GM12878 (cell line): ENCODE data around the gene POLRMT. TPM values are rescaled to one million over a fixed set of nuclear protein-coding genes. Genes with fewer than 3 reads are reported as not detected.

Experiments
- BACH1 ChIP-seq: fragments of 450-650 bp; IDR thresholded peaks from 2 replicates; pipeline ENCODE4 v1.6.1; 2017; ENCODE audit warnings: mild to moderate bottlenecking, borderline replicate concordance
- BHLHE40 ChIP-seq, 2 experiments: fragments of 450-650 bp in 1 of 2; IDR thresholded peaks; 2 replicates each; pipeline ENCODE4 v1.6.1; 2011 to 2017; ENCODE audit warnings: low read depth in 2 of 2, borderline replicate concordance in 1 of 2, improper control_type of control experiment in 1 of 2, low read length in 1 of 2, mild to moderate bottlenecking in 1 of 2
- DPF2 ChIP-seq: fragments of 450-650 bp; IDR thresholded peaks from 2 replicates; pipeline ENCODE4 v1.6.1; 2017; ENCODE audit warnings: mild to moderate bottlenecking
- EED ChIP-seq: sonication (generic); IDR thresholded peaks from 2 replicates; pipeline ENCODE4 v1.6.1; 2016; ENCODE audit warnings: antibody characterized with exemption, low read depth
- EGR1 ChIP-seq, 2 experiments: IDR thresholded peaks; 1 replicate in 1 of 2; 2 replicates in 1 of 2; pipeline ENCODE4 v1.6.1; 2011 to 2012; ENCODE audit warnings: low read depth in 2 of 2, low read length in 2 of 2, borderline replicate concordance in 1 of 2, mild to moderate bottlenecking in 1 of 2, moderate library complexity in 1 of 2
- FOS ChIP-seq: IDR thresholded peaks from 3 replicates; pipeline ENCODE4 v1.6.1; 2011; ENCODE audit warnings: borderline replicate concordance; ENCODE audit not compliant: insufficient read length; ENCODE audit errors: extremely low read depth
- GATAD2B ChIP-seq: fragments of 450-650 bp; conservative IDR thresholded peaks from 2 replicates; pipeline ENCODE4 v1.6.1; 2017; ENCODE audit warnings: low read depth, mild to moderate bottlenecking, moderate library complexity
- IKZF1 ChIP-seq: fragments of 450-650 bp; conservative IDR thresholded peaks from 2 replicates; pipeline ENCODE4 v1.6.1; 2017; ENCODE audit warnings: antibody characterized with exemption, mild to moderate bottlenecking
- JUND ChIP-seq: IDR thresholded peaks from 2 replicates; pipeline ENCODE4 v1.6.1; 2012; ENCODE audit warnings: low read depth, mild to moderate bottlenecking, low read length, improper control_type of control experiment, moderate library complexity
- LARP7 ChIP-seq: fragments of 450-650 bp; IDR thresholded peaks from 2 replicates; pipeline ENCODE4 v1.6.1; 2017; ENCODE audit warnings: mild to moderate bottlenecking
- MEF2B ChIP-seq: fragments of 450-650 bp; IDR thresholded peaks from 2 replicates; pipeline ENCODE4 v1.6.1; 2018; ENCODE audit warnings: mild to moderate bottlenecking, moderate library complexity; ENCODE audit not compliant: partially characterized antibody, poor library complexity, severe bottlenecking
- MYB ChIP-seq: fragments of 150-350 bp; IDR thresholded peaks from 2 replicates; pipeline ENCODE4 v1.6.1; 2014; ENCODE audit warnings: mild to moderate bottlenecking, low read depth, low read length, borderline replicate concordance
- NBN ChIP-seq: fragments of 450-650 bp; IDR thresholded peaks from 2 replicates; pipeline ENCODE4 v1.6.1; 2016
- NFXL1 ChIP-seq: fragments of 450-650 bp; IDR thresholded peaks from 2 replicates; pipeline ENCODE4 v1.6.1; 2017; ENCODE audit warnings: antibody characterized with exemption, mild to moderate bottlenecking, borderline replicate concordance
- NR2C2 ChIP-seq: IDR thresholded peaks from 2 replicates; pipeline ENCODE4 v1.6.1; 2011; ENCODE audit warnings: borderline replicate concordance, low read depth; ENCODE audit not compliant: control insufficient read depth, insufficient read length
- PAX5 ChIP-seq: IDR thresholded peaks from 2 replicates; pipeline ENCODE4 v1.6.1; 2011; ENCODE audit warnings: low read depth, low read length, borderline replicate concordance
- RCOR1 ChIP-seq: conservative IDR thresholded peaks from 2 replicates; pipeline ENCODE4 v1.6.1; 2012; ENCODE audit warnings: low read depth, low read length, improper control_type of control experiment
- SIN3A ChIP-seq: IDR thresholded peaks from 2 replicates; pipeline ENCODE4 v1.6.1; 2012; ENCODE audit warnings: low read depth, low read length, improper control_type of control experiment
- SIX5 ChIP-seq: IDR thresholded peaks from 2 replicates; pipeline ENCODE4 v1.6.1; 2011; ENCODE audit warnings: mild to moderate bottlenecking, low read depth, low read length, moderate library complexity; ENCODE audit not compliant: severe bottlenecking
- SMAD5 ChIP-seq: IDR thresholded peaks from 2 replicates; pipeline ENCODE4 v1.6.1; 2016; ENCODE audit warnings: antibody characterized with exemption, low read depth
- SRF ChIP-seq, 2 experiments: IDR thresholded peaks; 2 replicates each; pipeline ENCODE4 v1.6.1; 2011; ENCODE audit warnings: low read depth in 2 of 2, low read length in 2 of 2, mild to moderate bottlenecking in 1 of 2, moderate library complexity in 1 of 2
- SUPT20H ChIP-seq: IDR thresholded peaks from 2 replicates; pipeline ENCODE4 v1.6.1; 2011; ENCODE audit warnings: low read depth, mild to moderate bottlenecking, low read length, moderate library complexity, borderline replicate concordance; ENCODE audit not compliant: control insufficient read depth
- polyA plus RNA-seq, 11 experiments: library from polyadenylated mRNA; depleted of rRNA in 4 of 11; unstranded in 6 of 11; stranded (reverse) in 5 of 11; fragments of >200 nt; fragmentation: Nextera tagmentation in 4 of 11; fragmentation: Illumina TruSeq in 1 of 11; extraction: Ambion mirVana in 4 of 11; extraction: Trizol in 1 of 11; gene quantifications; 1 replicate in 1 of 11; 2 replicates in 10 of 11; pipeline versions ENCODE4 v1.2.1 to v1.2.3, GENCODE V29; 2011 to 2016; ENCODE audit warnings: inconsistent platforms in 2 of 11, missing spikeins in 2 of 11, low read depth in 1 of 11
- total RNA-seq, 4 experiments: library from RNA; depleted of rRNA in 3 of 4; stranded (reverse); fragments of >200 nt in 3 of 4; fragmentation: Illumina TruSeq in 1 of 4; extraction: Trizol in 1 of 4; gene quantifications; 2 replicates each; pipeline versions ENCODE4 v1.2.1 to v1.2.3, GENCODE V29; 2013 to 2021
- TF ChIP-seq, protein P1 (sequence below): IDR thresholded peaks from 2 replicates; pipeline ENCODE4 v1.6.1; 2011; ENCODE audit warnings: borderline replicate concordance, low read depth, mild to moderate bottlenecking, moderate library complexity, low read length; ENCODE audit not compliant: insufficient read depth, poor library complexity, severe bottlenecking
- TF ChIP-seq, protein P2 (sequence below): IDR thresholded peaks from 2 replicates; pipeline ENCODE4 v1.6.1; 2012; ENCODE audit warnings: low read depth, low read length, improper control_type of control experiment
- TF ChIP-seq, protein P3 (sequence below): fragments of 450-650 bp; IDR thresholded peaks from 2 replicates; pipeline ENCODE4 v1.6.1; 2017; ENCODE audit warnings: low read depth, mild to moderate bottlenecking, moderate library complexity
- TF ChIP-seq, protein P4 (sequence below): fragments of 450-650 bp; IDR thresholded peaks from 2 replicates; pipeline ENCODE4 v1.6.1; 2017; ENCODE audit warnings: borderline replicate concordance

Gene POLRMT
- total and polyA plus RNA-seq, 10 of the 15 experiments (the other 5 are each of a cell fraction or from before 2014, with no cell fraction given) = 9.9 to 57.6 (median 34.6) TPM

DNA sequence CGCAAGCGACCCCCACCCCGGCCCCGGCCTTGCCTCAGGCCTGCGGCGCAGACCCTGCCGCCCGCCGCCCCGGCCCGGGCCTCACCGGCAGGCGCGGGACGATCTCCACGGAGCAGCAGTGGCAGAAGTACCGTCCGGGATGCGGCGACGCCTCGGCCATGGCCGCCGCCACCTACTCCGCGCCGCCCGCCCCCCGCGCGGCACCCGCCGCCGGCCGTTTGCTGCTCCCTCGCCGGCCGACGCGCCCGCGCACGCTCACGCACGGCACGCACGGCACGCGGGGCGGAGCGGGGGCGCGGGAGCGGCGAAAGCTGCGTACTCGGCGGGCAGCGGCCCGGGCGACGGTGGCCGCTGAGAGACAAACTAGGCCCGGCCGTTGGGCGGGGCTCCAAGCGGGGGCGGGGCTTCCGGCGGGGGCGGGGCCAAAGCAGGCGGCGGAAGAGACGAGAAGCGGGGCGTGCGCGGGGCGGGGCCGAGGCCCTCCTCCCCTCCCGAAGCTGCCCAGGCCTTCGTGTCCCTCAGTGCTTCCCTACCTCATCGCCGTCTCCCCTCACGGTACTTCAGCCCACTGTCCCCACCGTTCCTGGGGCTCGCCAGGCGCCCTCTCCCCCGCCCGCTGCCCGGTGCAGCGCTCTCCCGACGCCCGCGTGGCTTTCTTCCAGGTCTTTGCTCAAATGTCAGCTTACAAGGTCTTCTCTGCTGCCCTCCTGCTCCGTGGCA lies 29.8 kb upstream of the POLRMT start, which contains the start of gene RNF126 (continued):
- TF ChIP-seq, protein P1, sequence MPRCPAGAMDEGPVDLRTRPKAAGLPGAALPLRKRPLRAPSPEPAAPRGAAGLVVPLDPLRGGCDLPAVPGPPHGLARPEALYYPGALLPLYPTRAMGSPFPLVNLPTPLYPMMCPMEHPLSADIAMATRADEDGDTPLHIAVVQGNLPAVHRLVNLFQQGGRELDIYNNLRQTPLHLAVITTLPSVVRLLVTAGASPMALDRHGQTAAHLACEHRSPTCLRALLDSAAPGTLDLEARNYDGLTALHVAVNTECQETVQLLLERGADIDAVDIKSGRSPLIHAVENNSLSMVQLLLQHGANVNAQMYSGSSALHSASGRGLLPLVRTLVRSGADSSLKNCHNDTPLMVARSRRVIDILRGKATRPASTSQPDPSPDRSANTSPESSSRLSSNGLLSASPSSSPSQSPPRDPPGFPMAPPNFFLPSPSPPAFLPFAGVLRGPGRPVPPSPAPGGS = peak; percentile 15
- TF ChIP-seq SMAD5 = no peak
- TF ChIP-seq SUPT20H = no peak
- TF ChIP-seq, protein P2, sequence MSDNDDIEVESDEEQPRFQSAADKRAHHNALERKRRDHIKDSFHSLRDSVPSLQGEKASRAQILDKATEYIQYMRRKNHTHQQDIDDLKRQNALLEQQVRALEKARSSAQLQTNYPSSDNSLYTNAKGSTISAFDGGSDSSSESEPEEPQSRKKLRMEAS = peak; percentile 40; the same call in 1 of the 2 replicates
- TF ChIP-seq NR2C2 = no peak
- TF ChIP-seq JUND = no peak
- no peak for TF ChIP-seq NBN
- no peak for TF ChIP-seq SIN3A
- TF ChIP-seq NFXL1 = no peak
- TF ChIP-seq, protein P3, sequence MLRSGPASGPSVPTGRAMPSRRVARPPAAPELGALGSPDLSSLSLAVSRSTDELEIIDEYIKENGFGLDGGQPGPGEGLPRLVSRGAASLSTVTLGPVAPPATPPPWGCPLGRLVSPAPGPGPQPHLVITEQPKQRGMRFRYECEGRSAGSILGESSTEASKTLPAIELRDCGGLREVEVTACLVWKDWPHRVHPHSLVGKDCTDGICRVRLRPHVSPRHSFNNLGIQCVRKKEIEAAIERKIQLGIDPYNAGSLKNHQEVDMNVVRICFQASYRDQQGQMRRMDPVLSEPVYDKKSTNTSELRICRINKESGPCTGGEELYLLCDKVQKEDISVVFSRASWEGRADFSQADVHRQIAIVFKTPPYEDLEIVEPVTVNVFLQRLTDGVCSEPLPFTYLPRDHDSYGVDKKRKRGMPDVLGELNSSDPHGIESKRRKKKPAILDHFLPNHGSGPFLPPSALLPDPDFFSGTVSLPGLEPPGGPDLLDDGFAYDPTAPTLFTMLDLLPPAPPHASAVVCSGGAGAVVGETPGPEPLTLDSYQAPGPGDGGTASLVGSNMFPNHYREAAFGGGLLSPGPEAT = no peak
- TF ChIP-seq IKZF1 = peak; percentile 53
- no peak for TF ChIP-seq FOS
- TF ChIP-seq GATAD2B = no peak; the same call in none of the 2 replicates
- TF ChIP-seq BHLHE40 (IDR thresholded peaks at IDR 0.05; ENCODE audit: borderline replicate concordance in 1 of 2, low read depth in 2 of 2, low read length in 1 of 2) = peak; percentile 86 to 97; a peak in 3 of 4 replicates
- TF ChIP-seq MYB = no peak
- TF ChIP-seq EGR1 (IDR thresholded peaks at IDR 0.05; ENCODE audit: borderline replicate concordance in 1 of 2, low read depth in 2 of 2, low read length in 2 of 2) = peak; percentile 89 to 92
- TF ChIP-seq, protein P4, sequence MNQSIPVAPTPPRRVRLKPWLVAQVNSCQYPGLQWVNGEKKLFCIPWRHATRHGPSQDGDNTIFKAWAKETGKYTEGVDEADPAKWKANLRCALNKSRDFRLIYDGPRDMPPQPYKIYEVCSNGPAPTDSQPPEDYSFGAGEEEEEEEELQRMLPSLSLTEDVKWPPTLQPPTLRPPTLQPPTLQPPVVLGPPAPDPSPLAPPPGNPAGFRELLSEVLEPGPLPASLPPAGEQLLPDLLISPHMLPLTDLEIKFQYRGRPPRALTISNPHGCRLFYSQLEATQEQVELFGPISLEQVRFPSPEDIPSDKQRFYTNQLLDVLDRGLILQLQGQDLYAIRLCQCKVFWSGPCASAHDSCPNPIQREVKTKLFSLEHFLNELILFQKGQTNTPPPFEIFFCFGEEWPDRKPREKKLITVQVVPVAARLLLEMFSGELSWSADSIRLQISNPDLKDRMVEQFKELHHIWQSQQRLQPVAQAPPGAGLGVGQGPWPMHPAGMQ = no peak
- TF ChIP-seq LARP7 = peak; percentile 88
- peak; percentile 74 for TF ChIP-seq BACH1
- 0 out of 4 replicates have a peak, but pooled peaks of 1 of the 2 experiments have one; percentile 48 for TF ChIP-seq SRF (IDR thresholded peaks at IDR 0.05; ENCODE audit: low read depth in 2 of 2, low read length in 2 of 2)
- peak; percentile 29 for TF ChIP-seq SIX5
- TF ChIP-seq MEF2B = no peak
- TF ChIP-seq PAX5 = 0 out of 2 replicates have a peak, but pooled peaks have one; percentile 27
- TF ChIP-seq RCOR1 = no peak
- peak; percentile 35; the same call in 1 of the 2 replicates for TF ChIP-seq DPF2
- TF ChIP-seq EED = no peak
